Stimulated activated CD4-positive, alpha-beta T cell treated with anti-CD3 and anti-CD28 coated beads, Interleukin-1b, Interleukin-23, amount 100 ng/mL, for 1 hour (primary cell): ENCODE measurements around the gene ZMAT3.

Source experiments
- DNase-seq, 2 donors: peaks; one replicate each; pipeline ENCODE4 v3.0.0-alpha.2; 2020; ENCODE audit warnings: low read depth in 2 of 2

ZMAT3 gene

DNA sequence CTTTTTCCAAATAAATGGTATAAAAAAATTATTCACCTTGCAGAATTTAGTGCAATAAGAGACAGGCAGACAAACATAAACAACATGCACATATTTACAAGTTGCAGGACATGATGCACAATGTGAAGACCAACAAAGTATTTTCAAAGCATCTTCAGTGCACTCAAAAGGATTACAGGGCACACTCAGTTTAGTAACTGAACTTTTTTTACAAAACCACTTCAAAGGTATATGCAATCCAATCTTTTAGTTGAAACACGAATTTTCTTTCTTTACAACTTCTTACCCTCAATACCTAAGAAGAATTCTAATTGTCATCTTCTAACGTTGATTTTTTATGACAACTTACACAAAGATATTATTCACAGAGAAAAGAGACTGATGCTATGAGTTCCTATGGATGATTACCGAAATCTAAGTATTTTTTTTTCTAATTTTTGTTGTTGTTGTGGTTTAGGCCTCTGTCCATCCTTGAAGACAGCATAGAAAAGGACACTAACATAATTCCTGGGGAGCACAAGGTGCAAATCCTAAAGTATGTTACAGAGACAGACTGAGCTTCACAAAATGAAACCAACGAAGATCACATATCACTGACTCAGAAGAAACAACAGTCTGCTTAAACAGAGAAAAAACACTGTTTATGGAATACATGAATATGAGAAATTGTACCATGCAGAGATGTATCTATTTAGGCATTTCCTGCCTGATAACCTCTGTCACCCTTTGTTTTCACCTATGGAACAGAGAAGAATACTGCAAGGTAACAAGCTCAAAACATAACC, 50.3 kb downstream of the ZMAT3 start:
- no peak for DNase-seq

DNA sequence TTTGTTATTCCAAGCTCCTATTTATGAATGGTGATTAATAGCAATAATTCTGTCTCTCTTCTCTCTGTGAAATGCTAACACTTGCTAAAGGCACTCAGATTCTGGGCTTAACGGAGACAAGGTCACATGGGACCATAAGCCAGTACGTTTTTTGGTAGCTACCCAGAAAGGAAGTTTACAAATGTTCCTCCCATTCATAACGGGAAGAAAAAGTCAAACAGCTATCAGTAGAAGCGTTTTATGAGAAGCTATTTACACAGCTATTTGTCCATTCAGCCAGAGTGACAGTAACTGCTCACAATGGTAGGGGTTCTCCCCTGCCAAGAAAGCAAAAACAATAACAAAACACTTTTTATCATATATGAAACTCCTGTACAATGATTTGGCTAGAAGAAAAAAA, 51.5 kb downstream of the ZMAT3 start:
- DNase-seq: no peak

DNA sequence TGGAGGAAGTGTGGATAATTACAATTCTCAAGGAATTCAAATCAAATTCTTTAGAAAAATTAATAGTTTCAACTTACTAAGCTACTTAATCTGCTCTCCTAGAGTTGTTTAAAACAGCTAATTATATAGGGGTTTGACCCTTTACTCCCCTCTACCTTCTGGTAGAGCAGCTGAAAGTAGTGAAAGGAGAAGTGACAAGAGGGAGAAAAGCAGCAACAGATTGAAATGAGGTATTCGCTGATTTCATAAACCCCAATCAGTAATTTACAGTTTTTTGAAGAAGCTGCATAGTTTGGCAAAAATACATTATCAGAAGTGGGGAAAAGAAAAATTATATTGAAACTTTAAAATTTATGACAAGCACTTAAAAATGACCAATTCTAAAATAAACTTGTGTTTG, 52.8 kb downstream of the ZMAT3 start:
- no peak for DNase-seq

DNA sequence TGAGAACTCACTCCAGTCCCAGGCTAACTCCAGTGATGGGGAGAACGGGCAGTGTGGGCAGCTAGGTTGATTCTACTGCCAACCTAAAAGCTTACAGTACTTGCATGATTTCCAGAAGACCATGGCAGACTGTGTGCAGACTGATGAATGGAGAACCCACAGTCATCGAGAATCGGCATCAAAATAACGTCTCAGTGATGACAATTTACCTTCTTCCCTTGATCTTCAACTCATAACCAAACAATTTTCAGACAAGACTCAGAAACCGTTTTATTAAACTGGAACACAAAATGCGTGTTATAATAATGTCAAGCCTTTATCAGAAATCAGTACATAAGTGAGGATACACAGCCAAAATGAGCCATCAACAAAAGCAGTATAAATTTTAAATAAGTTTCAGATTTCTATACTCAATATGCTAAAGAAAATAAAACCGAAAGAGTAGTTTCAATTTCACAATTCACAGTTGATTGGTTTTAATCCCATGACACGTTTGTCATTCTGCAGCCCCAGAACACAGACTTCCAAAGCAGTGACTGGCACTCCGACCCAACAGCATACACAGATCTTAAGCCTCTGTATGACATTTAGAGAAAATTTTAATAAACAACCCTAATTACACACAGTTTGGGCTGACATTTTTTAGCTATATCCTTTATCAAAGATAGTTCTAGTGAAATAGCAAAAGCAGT, 54.5 kb downstream of the ZMAT3 start:
- no peak for DNase-seq

DNA sequence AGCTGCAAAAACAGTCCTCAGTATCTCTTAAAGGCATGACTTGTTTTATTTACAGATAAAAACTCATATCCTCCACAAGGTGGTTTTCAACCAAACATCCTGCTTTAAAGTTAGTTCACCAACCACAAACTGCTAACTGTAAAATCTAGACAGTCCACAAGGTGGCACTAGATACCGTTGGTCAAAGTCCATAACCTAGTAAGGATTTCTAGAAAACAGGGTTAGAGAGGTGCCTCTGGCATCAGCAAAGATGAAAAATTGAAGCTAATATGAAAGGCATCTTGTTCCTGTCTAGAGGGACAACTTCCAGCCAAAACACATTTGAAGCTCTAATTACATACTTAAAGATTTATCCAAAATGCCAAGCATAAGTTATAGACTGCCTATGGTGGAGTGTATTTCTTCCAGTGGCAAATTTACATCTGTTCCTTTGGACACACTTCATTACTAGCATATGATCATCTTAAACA, 56.0 kb downstream of the ZMAT3 start:
- DNase-seq: peak in 1 of 2 donors; percentile 44

DNA sequence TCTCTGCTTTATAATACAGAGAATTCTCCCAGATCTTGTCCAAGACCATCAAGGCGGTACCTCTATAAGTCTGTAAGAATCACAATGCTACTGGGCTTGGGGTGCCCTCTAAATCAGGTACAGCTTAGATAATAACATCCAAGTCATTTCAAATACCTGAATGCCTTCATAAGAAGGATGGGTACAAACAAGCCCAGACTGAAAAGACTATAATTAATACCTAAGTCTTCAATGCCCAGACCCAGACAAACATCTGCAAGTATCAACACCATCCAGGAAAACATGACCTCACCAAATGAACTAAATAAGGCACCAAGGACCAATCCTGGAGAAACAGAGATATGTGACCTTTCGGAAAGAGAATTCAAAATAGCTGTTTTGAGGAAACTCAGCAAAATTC, 65.9 kb downstream of the ZMAT3 start:
- DNase-seq: no peak

DNA sequence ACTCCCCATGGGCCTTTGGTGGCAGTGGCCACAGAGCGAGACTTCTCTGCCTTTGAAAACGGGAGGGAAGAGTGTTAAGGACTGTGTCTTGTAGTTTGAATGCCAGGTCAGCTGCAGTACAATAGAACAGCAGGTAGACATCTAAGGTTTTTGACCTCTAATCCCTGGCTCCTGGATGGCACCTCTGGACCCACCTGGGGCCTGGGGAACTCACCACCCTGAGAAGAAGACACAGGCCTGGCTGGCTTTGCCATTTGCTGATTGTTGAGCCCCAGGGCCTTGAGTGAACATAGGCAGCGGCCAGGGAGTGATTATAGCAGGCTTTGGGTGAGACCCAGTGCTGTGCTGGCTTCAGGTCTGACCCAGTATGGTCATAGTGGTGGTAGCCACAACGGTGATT, 66.4 kb downstream of the ZMAT3 start:
- no peak for DNase-seq

DNA sequence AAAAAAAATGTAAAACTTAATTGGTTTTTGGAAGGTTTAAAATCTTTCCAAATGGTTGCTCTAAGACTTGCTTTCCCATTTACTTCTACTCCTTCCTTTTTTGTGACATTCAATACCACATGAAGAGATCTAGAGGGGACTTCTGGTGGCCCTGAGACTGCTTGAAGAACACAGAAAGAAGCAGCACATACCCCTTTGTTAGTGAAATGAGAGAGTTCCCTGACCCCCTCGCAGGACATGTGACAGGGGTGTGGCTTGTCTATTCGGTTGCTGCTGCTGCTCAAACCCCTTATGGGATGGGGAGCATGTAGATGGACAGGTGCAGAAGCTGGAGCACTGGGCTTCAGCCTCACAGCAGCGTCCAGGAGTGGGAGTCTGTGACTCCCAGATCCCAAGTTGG, 71.0 kb downstream of the ZMAT3 start:
- DNase-seq: no peak

DNA sequence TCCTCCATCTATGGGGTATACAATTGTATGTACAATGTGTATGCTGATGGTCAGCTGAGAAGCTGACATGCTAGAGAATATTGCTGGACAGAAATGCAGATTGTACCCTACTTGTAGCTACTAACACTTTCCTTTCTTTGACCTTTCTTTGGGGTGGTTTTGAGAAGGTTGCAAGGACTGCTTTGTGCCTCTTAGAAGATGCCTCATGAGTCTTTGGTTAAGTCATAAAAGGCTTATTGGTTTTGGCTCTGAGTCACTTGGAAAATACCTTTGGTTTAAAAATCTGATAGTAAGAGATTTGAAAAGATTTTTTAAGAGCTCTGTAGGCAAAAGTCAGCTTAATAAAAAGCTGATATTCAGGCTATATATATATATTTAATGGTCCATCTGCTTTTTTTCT, 71.5 kb downstream of the ZMAT3 start:
- no peak for DNase-seq

DNA sequence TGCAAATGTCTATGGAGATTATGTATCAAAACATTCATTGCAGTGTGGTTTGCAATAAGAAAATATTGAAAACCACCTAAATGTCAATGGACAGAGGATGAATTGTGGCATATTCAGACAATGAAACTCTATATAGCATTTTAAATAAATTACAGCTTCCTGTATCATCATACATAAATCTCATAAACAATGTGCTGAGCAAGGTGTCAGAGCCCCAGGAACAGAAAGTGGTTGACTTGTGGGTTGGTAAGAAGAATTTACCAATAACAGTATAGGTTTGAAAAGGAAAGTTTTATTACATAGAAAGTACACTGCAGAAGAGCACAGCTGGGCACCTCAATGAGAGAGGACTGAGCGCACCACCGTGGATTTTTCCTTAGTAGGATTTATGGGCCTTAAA, 75.2 kb downstream of the ZMAT3 start:
- no peak for DNase-seq

DNA sequence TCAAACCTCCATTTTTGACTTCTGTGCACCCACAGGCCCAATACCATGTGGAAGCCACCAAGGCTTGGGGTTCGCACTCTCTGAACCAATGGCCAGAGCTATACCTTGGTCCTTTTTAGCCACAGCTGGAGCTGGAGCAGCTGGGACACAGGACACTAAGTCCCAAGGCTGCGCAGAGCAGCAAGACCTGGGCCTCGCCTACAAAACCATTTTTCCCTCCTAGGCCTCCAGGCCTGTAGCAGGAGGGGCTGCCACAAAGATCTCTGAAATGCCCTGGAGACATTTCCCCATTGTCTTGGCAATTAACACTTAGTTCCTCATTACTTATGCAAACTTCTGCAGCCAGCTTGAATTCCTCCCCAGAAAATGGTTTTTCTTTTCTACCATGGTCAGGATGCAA, 81.3 kb downstream of the ZMAT3 start:
- DNase-seq: no peak

DNA sequence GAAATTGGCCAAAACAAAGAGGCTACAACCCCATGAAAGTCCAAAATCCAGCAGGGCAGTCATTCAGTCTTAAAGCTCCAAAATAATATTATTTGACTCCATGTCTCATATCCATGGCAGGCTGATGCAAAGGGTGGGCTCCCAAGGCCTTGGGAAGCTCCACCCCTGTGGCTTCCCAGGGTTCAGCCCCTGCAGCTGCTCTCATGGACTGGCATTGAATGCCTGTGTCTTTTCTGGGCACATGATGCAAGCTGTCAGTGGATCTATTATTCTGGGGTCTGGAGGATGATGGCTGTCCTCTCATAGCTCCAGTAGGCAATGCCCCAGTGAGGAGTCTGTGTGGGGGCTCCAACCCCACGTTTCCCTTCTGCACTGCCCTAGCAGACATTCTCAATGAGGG, 81.8 kb downstream of the ZMAT3 start:
- DNase-seq: no peak

DNA sequence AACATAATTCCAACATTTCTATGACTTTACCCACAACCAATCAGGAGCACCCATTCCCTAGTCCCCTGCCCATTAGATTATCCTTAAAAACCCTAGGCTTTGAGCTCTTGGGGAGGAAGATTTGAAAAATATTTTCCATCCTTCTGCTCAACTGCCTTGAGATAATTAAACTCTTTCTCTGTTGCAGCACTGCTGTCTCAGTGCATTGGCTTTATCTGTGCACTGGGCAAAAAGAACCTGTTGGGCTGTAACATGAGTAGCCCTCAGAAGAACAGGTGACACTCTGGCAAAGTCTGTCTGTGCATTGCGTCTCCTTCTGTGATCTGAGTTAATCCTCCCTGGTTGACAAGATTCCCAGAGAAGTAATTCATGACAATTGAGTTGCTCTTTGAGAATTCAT, 83.9 kb downstream of the ZMAT3 start:
- no peak for DNase-seq

DNA sequence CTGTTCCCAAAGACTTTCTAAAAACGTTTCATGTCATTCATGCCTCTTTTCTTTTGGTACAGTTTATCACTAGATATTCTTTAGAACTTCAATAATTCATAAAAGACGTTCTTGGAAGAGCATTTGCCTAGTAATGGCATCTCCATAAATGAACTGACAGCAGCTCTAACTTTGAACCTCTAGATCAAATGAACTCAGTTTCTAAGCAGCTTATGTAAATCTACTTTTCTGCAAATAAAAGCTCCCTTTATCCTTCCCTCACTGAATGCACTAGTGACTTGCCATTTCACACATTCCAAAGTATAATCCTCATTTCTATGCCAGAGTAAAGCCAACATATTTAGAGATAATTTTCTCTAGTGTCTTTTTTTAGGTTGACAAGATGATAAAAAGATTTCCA, 85.2 kb downstream of the ZMAT3 start:
- no peak for DNase-seq

DNA sequence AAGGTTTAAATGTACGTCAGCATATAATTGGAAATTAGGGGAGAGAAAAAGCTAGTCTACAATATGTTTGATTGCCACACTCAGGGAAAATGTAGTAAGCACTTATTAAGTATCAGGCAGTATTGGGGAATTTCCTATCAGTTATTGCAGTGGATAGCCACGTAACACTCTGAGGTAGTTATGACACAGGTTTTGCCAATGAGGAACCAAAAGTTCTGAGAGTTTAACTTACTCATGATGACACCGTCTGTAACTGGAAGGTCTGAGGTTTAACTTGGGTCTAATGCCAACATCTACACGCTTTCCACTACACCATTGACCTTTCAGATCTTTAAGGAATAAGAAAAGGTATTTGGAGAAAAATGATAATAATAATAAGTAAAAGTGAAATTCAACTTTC, 89.5 kb downstream of the ZMAT3 start:
- DNase-seq: no peak

DNA sequence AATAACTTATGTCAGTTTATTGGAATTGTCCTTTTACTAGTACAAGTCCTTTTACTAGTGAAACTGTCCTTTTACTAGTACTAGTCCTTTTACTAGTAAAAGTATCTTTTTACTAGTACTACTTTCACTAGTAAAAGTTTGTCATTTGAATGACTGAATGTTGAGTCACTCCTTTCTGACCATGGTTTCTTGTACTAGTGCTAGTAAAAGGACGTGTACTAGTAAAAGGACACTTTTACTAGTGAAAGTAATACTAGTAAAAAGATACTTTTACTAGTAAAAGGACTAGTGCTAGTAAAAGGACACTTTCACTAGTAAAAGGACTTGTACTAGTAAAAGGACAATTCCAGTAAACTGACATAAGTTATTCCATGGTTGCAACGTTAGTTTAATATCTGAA, 96.3 kb downstream of the ZMAT3 start:
- no peak for DNase-seq

DNA sequence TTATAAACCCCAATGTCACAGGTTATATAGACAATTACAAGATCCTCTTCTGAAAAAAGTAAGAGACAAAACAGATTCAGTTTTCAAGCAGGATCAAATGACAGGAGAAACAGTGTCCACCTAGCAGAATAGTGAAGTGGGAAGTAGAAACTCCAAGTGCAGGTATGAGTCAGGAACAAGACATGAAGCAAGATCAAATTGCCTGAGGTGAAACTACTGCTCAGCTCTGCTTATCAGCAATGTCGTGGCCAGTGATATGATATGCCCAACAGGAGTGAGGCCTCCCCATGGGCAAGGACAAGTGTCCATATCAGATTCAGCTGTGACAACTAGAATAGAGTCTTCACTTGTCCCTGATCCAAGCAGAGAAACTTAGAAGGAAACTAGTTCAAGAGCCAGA, 100.0 kb downstream of the ZMAT3 start:
- no peak for DNase-seq

DNA sequence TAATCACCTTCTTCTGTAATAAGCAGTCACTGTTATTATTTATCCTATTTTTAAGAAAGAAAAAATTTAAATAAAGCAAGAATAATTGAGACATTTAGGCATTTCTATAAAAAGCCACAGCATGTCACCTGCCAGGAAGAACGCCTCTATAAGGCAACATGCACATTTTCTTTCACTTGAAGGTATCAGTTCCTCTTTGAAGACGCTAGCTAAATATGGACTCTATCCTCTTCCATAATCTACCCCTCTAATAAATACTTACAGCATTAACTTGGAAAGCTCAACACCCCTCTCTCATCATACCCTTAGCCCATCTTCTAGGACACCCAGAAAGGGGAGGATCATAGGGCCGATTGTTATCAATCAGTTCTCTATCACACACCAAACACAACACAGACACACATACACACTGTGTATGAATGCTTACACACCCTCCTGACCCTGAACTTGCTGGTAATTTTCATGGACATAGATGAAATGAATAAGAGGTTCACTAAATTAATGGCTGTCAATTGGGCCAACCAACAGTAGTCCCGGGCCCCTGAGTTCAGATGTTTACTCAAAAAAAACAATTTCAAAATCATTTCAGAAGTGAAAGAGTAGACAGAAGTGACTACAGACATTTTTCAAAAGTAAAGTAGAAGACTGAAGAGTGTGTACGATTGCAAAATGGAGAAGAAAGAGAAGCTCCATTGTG, 102.5 kb downstream of the ZMAT3 start:
- no peak for DNase-seq
